Colonic mucosa (tissue), 4 donors: Measurements from ENCODE around the gene SLC1A1. TPM values are rescaled to one million over a fixed set of nuclear protein-coding genes. Genes with fewer than 3 reads are reported as not detected.

Source experiments
- DNase-seq: peaks from one replicate; pipeline ENCODE4 v3.0.0-alpha.2; 2020
- H3K27ac ChIP-seq: fragments of 200-600 bp; one replicate; pipeline ENCODE4 v1.8.0; 2021
- H3K27me3 ChIP-seq: fragments of 200-600 bp; one replicate; pipeline ENCODE4 v1.8.0; 2021
- H3K36me3 ChIP-seq: fragments of 200-600 bp; one replicate; pipeline ENCODE4 v1.8.0; 2021
- H3K4me1 ChIP-seq: fragments of 200-600 bp; one replicate; pipeline ENCODE4 v1.8.0; 2021; ENCODE audit warnings: mild to moderate bottlenecking
- H3K4me3 ChIP-seq: fragments of 200-600 bp; one replicate; pipeline ENCODE4 v1.8.0; 2021
- H3K9ac ChIP-seq, 2 donors: one replicate each; pipeline ENCODE4 v1.7.0; 2013; ENCODE audit warnings: control low read depth in 2 of 2, low read depth in 2 of 2, low read length in 2 of 2
- H3K9me3 ChIP-seq: fragments of 200-600 bp; one replicate; pipeline ENCODE4 v1.8.0; 2021
- CTCF ChIP-seq: fragments of 200-600 bp; IDR thresholded peaks from one replicate; pipeline ENCODE4 v1.8.0; 2022; ENCODE audit warnings: antibody characterized with exemption, mild to moderate bottlenecking
- intact Hi-C: fragments of 100-400 bp; cut with DNase I; formaldehyde crosslinking; loops from one replicate; pipeline ENCODE4 v1.14.1; 2022
- total RNA-seq, 2 donors: library from RNA; stranded (reverse); fragmentation: NEBNext Ultra II Directional in 1 of 2; extraction: Animal tissue kit (Norgen Biotek cat#: 25700) in 1 of 2; gene quantifications; one replicate each; pipeline ENCODE4 v1.2.1, GENCODE V29; 2021
- donor health status: healthy.
- donor health status: DM: no; HTN: no; CAD: no.
- donor health status: DM: no; HTN: no; CAD: no.

Gene SLC1A1
- total RNA-seq, 2 donors from 2014 or later, result 9.1 to 25.0 TPM

GRCh38 chr9:4555236-4555635, 65.0 kb downstream of the SLC1A1 start:
- Histone ChIP-seq H3K27me3 (no peaks in the 10 kb centered on the region), H3K36me3 (no peaks in the 10 kb centered on the region), H3K4me3 (no peak overlapping the region), H3K27ac (no peak overlapping the region), H3K9me3 (no peaks in the 10 kb centered on the region), H3K4me1 (no peaks in the 10 kb centered on the region), H3K9ac (no peak overlapping the region)
- intact Hi-C loops, result no loop called here
- DNase-seq, result no peak
- TF ChIP-seq CTCF, result no peak

DNA sequence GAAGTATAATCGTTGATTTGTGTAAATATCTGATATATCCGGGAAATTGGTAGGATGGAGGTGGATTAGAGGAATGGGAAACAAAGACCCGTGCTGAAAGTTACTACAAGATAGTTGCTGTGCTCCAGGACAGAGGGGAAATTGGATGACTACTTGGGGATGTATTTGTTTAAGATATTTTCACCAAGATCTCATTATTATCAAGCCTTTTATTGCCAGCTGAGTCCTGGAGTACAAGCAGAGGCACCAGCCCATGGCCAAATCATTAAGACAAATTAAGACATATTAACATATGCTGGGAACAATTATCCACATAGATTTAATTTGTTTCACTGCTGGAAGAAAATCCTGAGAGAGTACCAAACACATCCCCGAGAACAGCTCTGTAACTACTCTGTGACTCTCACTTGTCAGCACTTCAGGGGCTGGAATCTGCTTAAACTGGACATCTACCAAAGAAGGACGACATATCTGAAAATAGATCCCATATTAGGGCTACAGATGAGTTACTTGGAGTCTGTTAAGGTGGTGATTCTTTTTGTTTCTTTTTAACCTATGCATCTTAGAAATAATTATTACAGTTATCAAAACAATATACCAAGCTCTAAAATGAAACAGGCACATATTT, 68.2 kb downstream of the SLC1A1 start:
- H3K27ac ChIP-seq, result no peak overlapping the region

GRCh38 chr9:4559261-4560182, 69.3 kb downstream of the SLC1A1 start:
- TF ChIP-seq CTCF, result no peak
- Histone ChIP-seq H3K36me3 (no peaks in the 10 kb centered on the region), H3K9me3 (no peaks in the 10 kb centered on the region), H3K27ac (no peak overlapping the region), H3K4me1 (no peaks in the 10 kb centered on the region), H3K9ac (no peak overlapping the region), H3K4me3 (no peak overlapping the region), H3K27me3 (no peaks in the 10 kb centered on the region)
- intact Hi-C loops, result no loop called here
- no peak for DNase-seq

More for the DNA sequence above, 68.2 kb downstream of the SLC1A1 start:
- no peaks in the 10 kb centered on the region for H3K4me1 ChIP-seq
- H3K27me3 ChIP-seq, result no peaks in the 10 kb centered on the region
- TF ChIP-seq CTCF, result no peak
- no peak overlapping the region for H3K9ac ChIP-seq
- H3K4me3 ChIP-seq, result no peak overlapping the region
- intact Hi-C loops, result no loop called here
- H3K9me3 ChIP-seq, result no peaks in the 10 kb centered on the region
- no peak for DNase-seq
- H3K36me3 ChIP-seq, result no peaks in the 10 kb centered on the region

DNA sequence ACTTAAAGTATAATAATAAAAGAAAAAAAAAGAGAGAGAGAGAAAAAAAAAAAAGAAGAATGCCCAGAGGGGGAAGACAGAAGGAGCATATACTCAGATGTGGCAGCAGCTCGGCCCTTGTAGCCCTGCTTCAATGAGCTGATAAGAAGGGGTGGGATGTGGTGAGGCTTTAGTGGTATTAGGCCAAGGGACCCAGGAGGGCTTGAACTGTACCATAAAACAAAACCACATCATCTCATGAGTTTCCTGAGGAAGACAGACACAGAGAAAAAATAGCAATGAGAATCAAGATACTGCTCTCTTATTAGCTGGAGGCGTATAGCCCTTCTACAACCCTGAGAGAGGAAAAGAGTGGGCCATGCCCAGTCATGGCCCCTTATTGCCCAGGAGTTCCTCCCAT, 72.8 kb downstream of the SLC1A1 start:
- no peaks in the 10 kb centered on the region for H3K9me3 ChIP-seq
- intact Hi-C loops, result no loop called here
- no peak overlapping the region for H3K9ac ChIP-seq
- DNase-seq, result no peak
- no peak overlapping the region for H3K4me3 ChIP-seq
- no peak overlapping the region for H3K27ac ChIP-seq
- H3K27me3 ChIP-seq, result no peaks in the 10 kb centered on the region
- H3K4me1 ChIP-seq, result no peaks in the 10 kb centered on the region
- TF ChIP-seq CTCF, result no peak
- no peaks in the 10 kb centered on the region for H3K36me3 ChIP-seq

- TF ChIP-seq CTCF, result no peak
- DNase-seq, result no peak
- Histone ChIP-seq H3K9me3 (no peaks in the 10 kb centered on the region), H3K9ac (no peak overlapping the region), H3K36me3 (no peaks in the 10 kb centered on the region), H3K4me3 (no peak overlapping the region), H3K27me3 (no peaks in the 10 kb centered on the region), H3K27ac (no peak overlapping the region), H3K4me1 (no peaks in the 10 kb centered on the region)
- intact Hi-C loops, result no loop called here
Observed at GRCh38 chr9:4566806-4567205, 76.5 kb downstream of the SLC1A1 start.
